CD4-positive, alpha-beta T cell treated with Interleukin-6 at 100 ng/mL for 8 hours (primary cell): ENCODE measurements around the gene NRN1L.
"Not testable (repeated sequence)": the region's sequence is repeated elsewhere in the genome, so short reads cannot be mapped to it uniquely, and the experiment has no call there.

Source experiments
- DNase-seq: peaks from one replicate; pipeline ENCODE4 v3.0.0-alpha.2; 2020; ENCODE audit warnings: mixed read lengths, low spot score

The NRN1L gene

GRCh38 chr16:67882374-67883145 is 2.1 kb upstream of the NRN1L start:
- DNase-seq = no peak

- DNase-seq = no peak
Measured at GRCh38 chr16:67883146-67883871, 1.4 kb upstream of the NRN1L start.

GRCh38 chr16:67883872-67884261 is 818 bp upstream of the NRN1L start:
- DNase-seq = peak; percentile 65

GRCh38 chr16:67885545-67885944 is 860 bp downstream of the NRN1L start:
- DNase-seq = no peak

- DNase-seq = no peak
Measured at GRCh38 chr16:67885976-67886375, 1.3 kb downstream of the NRN1L start.

- DNase-seq = no peak
Measured at GRCh38 chr16:67886387-67886786, 1.7 kb downstream of the NRN1L start.

GRCh38 chr16:67888331-67888730 is 3.6 kb downstream of the NRN1L start:
- DNase-seq = no peak

GRCh38 chr16:67892375-67892774 is 7.7 kb downstream of the NRN1L start:
- DNase-seq = no peak

GRCh38 chr16:67892899-67893742 is 8.4 kb downstream of the NRN1L start, which contains the start of gene PSKH1:
Gene PSKH1, plus strand, starts transcription at chr16:67893254. Its CDS starts 15,496 bp downstream, at chr16:67908750.
- DNase-seq = peak; percentile 94

GRCh38 chr16:67893743-67894399 is 9.2 kb downstream of the NRN1L start:
- DNase-seq = no peak

- DNase-seq = no peak
Measured at GRCh38 chr16:67897231-67897630, 12.5 kb downstream of the NRN1L start.

GRCh38 chr16:67901734-67902133 is 17.0 kb downstream of the NRN1L start:
- DNase-seq = no peak

GRCh38 chr16:67902831-67903230 is 18.1 kb downstream of the NRN1L start:
- no peak for DNase-seq

GRCh38 chr16:67907397-67908180 is 22.9 kb downstream of the NRN1L start:
- no peak for DNase-seq

- no peak for DNase-seq
Measured at GRCh38 chr16:67909056-67909742, 24.5 kb downstream of the NRN1L start.

GRCh38 chr16:67910158-67910557 is 25.5 kb downstream of the NRN1L start:
- DNase-seq = no peak

GRCh38 chr16:67914758-67915495 is 30.2 kb downstream of the NRN1L start:
- DNase-seq = no peak

GRCh38 chr16:67915496-67915769 is 30.7 kb downstream of the NRN1L start:
- DNase-seq = not testable (repeated sequence)

- DNase-seq = no peak
Measured at GRCh38 chr16:67915831-67916723, 31.4 kb downstream of the NRN1L start.
